ENCODE measurements around the gene EXOC4. TPM values are rescaled to one million over a fixed set of nuclear protein-coding genes. Genes with fewer than 3 reads are reported as not detected.

EXOC4 gene
- polyA plus RNA-seq, 3 donors from 2014 or later, result 24.2 to 50.1 (median 30.1) TPM

DNA sequence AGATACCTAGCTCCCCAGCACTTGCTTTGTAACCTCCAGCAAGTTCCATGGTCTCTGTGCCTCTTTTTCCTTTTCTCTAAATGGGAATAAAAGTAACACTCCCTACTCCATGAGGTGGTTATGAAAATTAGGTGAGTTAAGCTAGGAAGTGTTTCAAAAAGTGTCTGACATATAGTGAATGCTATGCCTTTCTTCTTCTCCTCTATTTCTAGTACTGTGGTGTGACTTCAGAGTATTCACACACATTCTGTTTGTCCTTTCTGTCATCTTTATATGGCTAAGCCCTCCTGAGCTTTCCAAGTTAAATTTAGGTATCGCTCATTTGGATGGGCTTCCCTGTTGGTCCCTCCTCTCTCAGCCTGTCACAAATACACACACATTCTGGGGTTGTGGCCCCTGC lies 229.7 kb downstream of the EXOC4 start:
- Mint-ChIP-seq H3K27ac (peak overlapping the region; percentile 86 to 95 (median 92)), H3K4me1 (peaks cover 80 to 87% of the 10 kb centered on the region in 2 donors), H3K27me3 (ENCODE audit: low read depth in 3 of 3) (peaks cover 4 to 11% (median 4%) of the 10 kb centered on the region in 3 donors), H3K9me3 (no peaks in the 10 kb centered on the region), H3K36me3 (peaks cover 0 to 4% (median 3%) of the 10 kb centered on the region in 3 donors), H3K4me3 (peak overlapping the region; percentile 74 to 89 (median 84))
- DNase-seq, result no peak

DNA sequence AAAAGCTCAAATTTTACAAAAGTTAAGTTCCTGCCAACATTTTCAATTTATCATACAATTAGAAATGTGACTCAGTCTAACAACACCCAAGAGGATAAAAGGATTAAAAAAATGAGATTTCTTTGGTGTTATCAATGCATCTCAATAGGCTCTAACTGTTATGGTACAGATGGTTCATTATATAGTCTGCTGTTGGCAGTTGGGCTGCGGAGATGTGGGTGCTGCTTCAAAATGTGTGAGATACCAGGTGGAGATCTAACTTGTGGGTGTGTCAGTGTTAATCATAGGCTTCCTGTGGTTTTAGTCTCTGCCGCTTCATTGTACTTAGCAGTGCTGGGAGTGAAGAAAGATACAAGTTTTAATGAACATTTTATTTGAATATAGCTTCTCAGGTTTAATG lies 231.2 kb downstream of the EXOC4 start:
- Mint-ChIP-seq H3K9me3 (no peaks in the 10 kb centered on the region), H3K36me3 (peaks cover 0 to 7% (median 3%) of the 10 kb centered on the region in 3 donors), H3K4me1 (peaks cover 65 to 72% of the 10 kb centered on the region in 2 donors), H3K4me3 (peak overlapping the region; percentile 74 to 89 (median 84)), H3K27me3 (ENCODE audit: low read depth in 3 of 3) (peaks cover 2 to 11% (median 4%) of the 10 kb centered on the region in 3 donors), H3K27ac (peak overlapping the region; percentile 77 to 95 (median 90))
- DNase-seq, result peak; percentile 76 to 81 (median 77)

DNA sequence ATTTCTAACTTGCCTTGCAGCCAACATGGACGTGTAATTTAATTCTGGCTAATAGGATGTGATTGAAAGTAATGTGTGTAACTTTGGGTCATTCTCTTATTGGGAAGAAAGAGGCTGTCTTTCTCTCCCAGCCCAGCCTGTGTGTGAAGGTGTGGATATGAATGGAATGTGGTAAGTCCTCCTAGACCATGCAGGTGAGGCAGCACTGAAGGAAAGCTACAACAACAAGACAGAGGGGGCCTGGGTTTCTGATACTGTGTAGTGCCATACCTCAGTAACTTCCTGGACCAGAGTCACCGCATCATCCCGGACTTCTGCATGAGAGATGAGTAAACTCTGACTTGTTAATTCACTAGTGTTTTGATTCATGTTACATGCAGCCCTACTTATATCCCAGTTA lies 237.0 kb downstream of the EXOC4 start:
- peaks cover 0 to 3% (median 0%) of the 10 kb centered on the region in 3 donors for H3K27me3 Mint-ChIP-seq (ENCODE audit: low read depth in 3 of 3)
- peaks cover 0 to 20% (median 3%) of the 10 kb centered on the region in 3 donors for H3K36me3 Mint-ChIP-seq
- H3K4me3 Mint-ChIP-seq, result no peak overlapping the region
- peak overlapping the region in 2 of 6 donors; percentile 2 to 37 for H3K27ac Mint-ChIP-seq
- peaks cover 35 to 48% of the 10 kb centered on the region in 2 donors for H3K4me1 Mint-ChIP-seq
- H3K9me3 Mint-ChIP-seq, result no peaks in the 10 kb centered on the region
- DNase-seq, result no peak

DNA sequence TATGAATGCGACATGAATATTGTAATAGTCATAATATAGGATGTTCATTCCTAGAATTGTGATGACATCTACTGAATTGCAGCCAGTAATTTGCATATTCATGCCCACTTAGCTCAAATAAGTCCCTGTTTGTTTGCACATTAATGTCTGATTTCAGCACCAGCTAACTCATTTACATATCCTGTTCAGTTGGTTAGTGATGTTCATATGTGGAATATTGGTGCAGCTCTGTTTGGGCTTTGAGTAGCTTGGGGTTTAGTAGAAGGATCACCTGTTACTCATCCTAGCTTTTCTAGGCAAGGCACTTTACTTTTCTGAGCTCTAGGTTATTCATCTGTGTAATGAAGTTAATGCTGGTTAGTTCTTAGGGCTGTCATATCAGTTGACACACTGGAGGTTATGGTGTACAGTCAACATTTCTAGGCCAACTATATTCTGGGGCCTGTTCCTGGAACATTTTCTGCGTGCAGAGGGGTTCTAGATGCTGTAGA lies 238.4 kb downstream of the EXOC4 start:
- H3K36me3 Mint-ChIP-seq, result peaks cover 4 to 18% (median 5%) of the 10 kb centered on the region in 3 donors
- DNase-seq, result no peak
- H3K4me1 Mint-ChIP-seq, result peaks cover 23 to 35% of the 10 kb centered on the region in 2 donors
- H3K9me3 Mint-ChIP-seq, result no peaks in the 10 kb centered on the region
- peak overlapping the region in 4 of 6 donors; percentile 0 to 46 (median 36) for H3K27ac Mint-ChIP-seq
- H3K27me3 Mint-ChIP-seq (ENCODE audit: low read depth in 3 of 3), result no peaks in the 10 kb centered on the region
- no peak overlapping the region for H3K4me3 Mint-ChIP-seq

DNA sequence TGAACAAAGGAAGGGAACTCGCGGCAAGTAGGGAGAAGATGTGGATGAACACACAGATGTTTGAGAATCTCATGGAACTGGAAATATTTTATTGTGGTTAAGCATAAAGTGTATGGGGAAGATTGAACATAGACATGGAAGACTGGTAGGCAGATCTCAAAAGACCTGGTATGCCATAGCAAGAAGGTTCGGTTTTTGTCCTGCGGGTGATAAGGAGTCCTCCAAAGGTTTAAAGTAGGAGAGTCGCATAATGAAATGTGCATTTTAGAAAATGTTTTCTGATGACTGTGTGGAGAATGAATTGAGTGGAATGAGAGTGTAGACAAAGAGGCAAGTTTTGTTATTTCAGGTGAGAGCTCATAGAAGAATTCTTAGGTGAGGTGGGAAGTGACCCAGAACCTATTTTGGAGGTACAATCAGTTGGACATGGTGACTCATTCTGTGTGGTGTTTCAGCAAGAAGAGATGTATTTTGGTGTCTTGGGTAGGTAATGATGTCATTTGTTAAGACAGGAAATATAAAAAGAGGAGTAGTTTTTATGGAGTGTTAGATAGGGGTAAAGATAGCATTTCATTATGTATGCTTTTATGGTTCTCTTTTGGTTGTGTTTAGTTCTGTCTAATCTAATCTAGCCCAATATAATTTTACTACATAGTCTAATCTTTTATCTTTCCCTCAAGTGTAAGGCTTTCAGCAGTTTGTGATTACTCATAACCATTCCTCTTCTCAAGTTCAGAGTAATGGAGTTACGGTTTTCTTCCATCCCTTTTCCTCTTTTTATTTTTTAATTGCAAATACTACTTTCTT lies 239.2 kb downstream of the EXOC4 start:
- H3K27me3 Mint-ChIP-seq (ENCODE audit: low read depth in 3 of 3), result no peaks in the 10 kb centered on the region
- no peak for DNase-seq
- no peaks in the 10 kb centered on the region for H3K9me3 Mint-ChIP-seq
- peaks cover 8 to 23% (median 12%) of the 10 kb centered on the region in 3 donors for H3K36me3 Mint-ChIP-seq
- peak overlapping the region; percentile 0 to 57 (median 23) for H3K27ac Mint-ChIP-seq
- H3K4me1 Mint-ChIP-seq, result peaks cover 23 to 38% of the 10 kb centered on the region in 2 donors
- no peak overlapping the region for H3K4me3 Mint-ChIP-seq

DNA sequence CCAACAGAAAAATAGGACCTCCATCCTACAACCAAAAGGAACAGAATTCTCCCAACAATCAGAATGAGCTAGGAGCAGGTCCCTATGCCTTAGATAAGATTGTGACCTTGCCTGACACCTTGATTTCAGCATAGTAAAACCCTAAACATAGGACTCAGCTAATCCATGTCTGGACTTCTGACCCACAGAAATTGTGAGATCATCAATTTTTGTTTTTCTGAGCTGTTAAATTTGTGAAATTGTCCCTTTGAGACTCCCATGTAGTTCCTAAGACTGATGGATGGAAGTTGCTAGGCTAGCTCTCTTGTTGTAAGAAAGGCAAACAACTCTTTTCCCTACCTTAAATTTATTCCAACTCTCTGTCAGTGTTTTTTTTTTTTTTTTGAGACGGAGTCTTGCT lies 244.2 kb downstream of the EXOC4 start:
- no peak overlapping the region for H3K4me3 Mint-ChIP-seq
- H3K9me3 Mint-ChIP-seq, result no peaks in the 10 kb centered on the region
- H3K27ac Mint-ChIP-seq, result peak overlapping the region in 1 of 6 donors; percentile 49
- H3K27me3 Mint-ChIP-seq (ENCODE audit: low read depth in 3 of 3), result no peaks in the 10 kb centered on the region
- no peak for DNase-seq
- H3K4me1 Mint-ChIP-seq, result peaks cover 13 to 27% of the 10 kb centered on the region in 2 donors
- H3K36me3 Mint-ChIP-seq, result peaks cover 8 to 15% (median 13%) of the 10 kb centered on the region in 3 donors

DNA sequence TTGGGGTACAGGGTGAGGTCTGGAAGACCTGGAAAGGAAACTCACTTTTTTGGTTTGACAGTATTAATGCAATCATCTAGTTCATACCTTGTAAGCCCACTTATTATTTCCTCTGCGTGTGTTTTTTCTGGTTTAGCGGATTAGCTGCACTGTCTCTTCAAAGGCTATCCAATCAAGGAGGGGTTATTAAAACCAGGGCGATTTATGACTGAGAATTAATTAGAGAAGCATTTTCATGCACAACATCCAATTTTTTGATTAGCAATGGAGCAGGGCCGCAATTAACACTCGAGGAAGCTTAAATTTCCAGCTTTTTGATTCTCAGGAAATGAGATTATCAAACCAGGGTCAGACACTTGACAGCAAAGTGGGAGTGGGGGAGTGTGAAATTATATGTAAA lies 248.9 kb downstream of the EXOC4 start:
- no peak for DNase-seq
- Mint-ChIP-seq H3K4me3 (no peak overlapping the region), H3K27me3 (ENCODE audit: low read depth in 3 of 3) (no peaks in the 10 kb centered on the region), H3K27ac (peak overlapping the region in 2 of 6 donors; percentile 14 to 42), H3K9me3 (no peaks in the 10 kb centered on the region), H3K36me3 (peaks cover 0 to 4% (median 4%) of the 10 kb centered on the region in 3 donors), H3K4me1 (peaks cover 10 to 21% of the 10 kb centered on the region in 2 donors)

DNA sequence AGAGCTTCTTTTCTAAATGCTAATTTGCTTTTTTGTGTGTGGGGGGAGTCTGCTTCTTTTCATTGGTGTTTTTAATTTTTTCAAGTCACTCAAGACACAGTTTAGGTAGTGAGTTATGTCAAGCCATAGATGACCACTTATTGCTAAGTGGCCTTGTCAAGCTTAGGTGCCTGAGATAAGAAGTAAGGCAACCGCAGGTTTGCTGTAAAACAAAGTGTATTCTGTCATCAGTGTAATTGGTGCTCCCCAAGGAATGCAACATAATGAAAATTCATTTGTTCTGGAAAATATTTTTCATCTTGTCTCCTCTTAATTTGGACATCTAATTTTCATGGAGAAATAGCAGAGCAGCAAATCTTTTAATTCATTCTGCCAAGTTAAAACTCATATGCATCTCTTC lies 249.6 kb downstream of the EXOC4 start:
- Mint-ChIP-seq H3K9me3 (no peaks in the 10 kb centered on the region), H3K4me1 (peaks cover 10 to 21% of the 10 kb centered on the region in 2 donors), H3K4me3 (no peak overlapping the region), H3K27me3 (ENCODE audit: low read depth in 3 of 3) (no peaks in the 10 kb centered on the region), H3K36me3 (peaks cover 0 to 4% (median 3%) of the 10 kb centered on the region in 3 donors), H3K27ac (no peak overlapping the region)
- no peak for DNase-seq

DNA sequence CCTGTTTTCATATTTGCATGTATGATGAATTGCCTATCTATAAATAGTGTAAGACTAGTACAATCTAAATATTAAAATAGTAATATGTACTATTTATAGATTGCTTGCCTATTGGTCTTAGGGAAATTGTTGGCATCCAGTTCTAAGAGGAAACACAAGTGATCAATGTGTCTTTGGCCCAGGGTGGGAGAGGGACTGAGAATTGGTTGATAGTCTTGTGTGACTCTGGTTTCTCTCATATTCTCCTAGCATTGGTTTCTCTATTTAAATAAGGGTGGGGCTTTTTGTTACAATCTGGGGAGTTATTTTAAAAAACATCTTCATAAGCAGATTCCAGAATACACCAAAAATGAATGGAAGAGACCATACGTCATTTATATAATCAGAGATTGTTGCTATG lies 250.1 kb downstream of the EXOC4 start:
- Mint-ChIP-seq H3K27ac (no peak overlapping the region), H3K9me3 (no peaks in the 10 kb centered on the region), H3K36me3 (peaks cover 0 to 4% (median 0%) of the 10 kb centered on the region in 3 donors), H3K4me1 (peaks cover 10 to 21% of the 10 kb centered on the region in 2 donors), H3K27me3 (ENCODE audit: low read depth in 3 of 3) (no peaks in the 10 kb centered on the region), H3K4me3 (no peak overlapping the region)
- no peak for DNase-seq

DNA sequence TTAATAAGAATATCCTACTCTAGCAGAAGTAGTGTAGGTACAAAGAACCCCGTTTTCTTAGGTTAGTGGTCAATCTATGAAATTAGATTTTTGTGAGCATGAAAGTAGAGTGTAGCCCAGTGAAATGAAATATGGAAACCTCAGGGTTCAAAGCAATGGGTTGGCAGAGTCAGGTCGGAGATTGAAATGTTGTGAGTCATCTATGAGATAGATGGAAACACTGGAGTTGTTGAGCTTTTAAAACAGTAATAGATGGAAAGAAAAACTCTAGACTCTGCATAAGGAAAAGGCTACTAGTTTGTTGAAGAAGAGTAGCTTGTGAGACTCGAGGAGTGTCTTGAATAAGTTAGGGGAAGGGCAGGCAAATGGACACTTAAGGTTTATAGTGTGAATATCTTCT lies 251.9 kb downstream of the EXOC4 start:
- Mint-ChIP-seq H3K27me3 (ENCODE audit: low read depth in 3 of 3) (no peaks in the 10 kb centered on the region), H3K27ac (peak overlapping the region in 1 of 6 donors; percentile 7), H3K4me3 (no peak overlapping the region), H3K36me3 (peaks cover 0 to 6% (median 0%) of the 10 kb centered on the region in 3 donors), H3K4me1 (peaks cover 10 to 21% of the 10 kb centered on the region in 2 donors), H3K9me3 (no peaks in the 10 kb centered on the region)
- no peak for DNase-seq

DNA sequence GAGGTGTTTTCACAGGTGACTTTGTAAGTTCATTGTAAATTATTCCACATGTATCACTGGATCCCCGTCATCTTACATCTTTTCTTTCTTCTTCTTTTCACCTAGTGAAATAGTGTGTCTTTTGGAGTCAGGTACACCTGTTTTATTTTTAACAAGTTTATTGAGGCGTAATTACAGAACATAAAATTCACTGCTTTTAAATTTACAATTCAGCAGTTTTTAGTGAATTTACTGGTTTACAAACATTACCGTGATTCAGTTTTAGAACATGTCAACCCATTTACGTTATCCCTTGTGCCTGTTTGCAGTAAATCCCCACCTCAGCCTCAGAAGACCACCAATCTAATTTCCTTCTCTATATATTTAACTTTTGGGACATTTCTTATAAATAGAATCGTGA lies 256.9 kb downstream of the EXOC4 start:
- peaks cover 4 to 24% (median 5%) of the 10 kb centered on the region in 3 donors for H3K36me3 Mint-ChIP-seq
- no peak overlapping the region for H3K27ac Mint-ChIP-seq
- peaks cover 0 to 1% (median 0%) of the 10 kb centered on the region in 3 donors for H3K27me3 Mint-ChIP-seq (ENCODE audit: low read depth in 3 of 3)
- no peak overlapping the region for H3K4me3 Mint-ChIP-seq
- H3K9me3 Mint-ChIP-seq, result no peaks in the 10 kb centered on the region
- no peak for DNase-seq
- peaks cover 0 to 12% of the 10 kb centered on the region in 2 donors for H3K4me1 Mint-ChIP-seq

DNA sequence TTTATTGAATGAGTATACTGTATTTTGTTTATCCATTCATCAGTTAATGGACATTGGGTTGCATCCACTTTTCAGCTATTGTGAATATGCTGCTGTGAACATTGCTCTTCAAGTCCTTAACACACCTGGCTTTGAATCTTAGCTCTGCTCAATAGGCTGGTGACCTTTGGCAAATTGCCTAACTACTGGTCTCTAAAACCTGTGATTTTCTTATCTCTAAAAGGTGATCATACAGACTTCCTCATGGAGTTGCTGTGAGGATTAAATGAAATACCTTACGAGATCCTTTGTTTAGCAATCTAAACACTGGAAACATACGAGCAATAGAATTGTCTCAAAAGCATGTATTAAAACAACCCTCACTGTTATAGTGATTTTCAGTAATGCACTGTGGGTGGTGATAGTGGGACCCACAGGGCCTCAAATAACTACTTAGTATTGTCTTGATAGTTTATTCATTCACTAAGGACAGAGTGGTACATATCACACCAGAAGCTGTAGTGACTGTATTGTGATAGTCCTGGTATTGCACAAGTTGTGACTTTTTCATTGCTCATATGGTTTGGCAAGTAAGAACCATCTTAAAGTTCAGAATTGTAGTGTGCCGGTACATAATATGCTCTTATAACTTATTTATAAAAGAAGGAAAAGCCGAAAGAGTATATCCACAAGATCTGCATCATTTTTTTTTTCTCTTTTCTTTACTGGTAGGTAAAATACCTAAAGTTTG lies 257.6 kb downstream of the EXOC4 start:
- H3K36me3 Mint-ChIP-seq, result peaks cover 4 to 24% (median 5%) of the 10 kb centered on the region in 3 donors

DNA sequence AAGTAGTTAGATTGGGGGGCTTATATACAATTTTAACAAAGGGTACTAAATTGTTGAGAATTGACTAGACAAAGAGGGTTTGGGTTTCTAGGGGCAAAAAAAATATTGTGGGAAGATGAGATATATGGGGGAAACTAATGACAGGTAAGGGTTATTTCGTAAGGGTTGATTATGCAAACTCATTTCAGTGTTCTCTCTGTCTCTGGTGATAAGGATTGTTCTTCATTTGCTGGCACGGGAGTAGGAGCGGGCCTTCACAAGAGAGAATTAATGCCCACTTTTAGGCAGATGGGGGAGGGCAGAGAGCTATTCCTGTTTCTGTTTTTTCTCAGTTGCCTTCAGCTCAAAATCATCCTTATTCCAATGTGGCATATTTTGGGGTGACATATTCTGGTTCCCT lies 258.4 kb downstream of the EXOC4 start:
- Mint-ChIP-seq H3K36me3 (peaks cover 4 to 24% (median 5%) of the 10 kb centered on the region in 3 donors), H3K4me3 (no peak overlapping the region), H3K4me1 (peaks cover under 1 to 15% of the 10 kb centered on the region in 2 donors), H3K27ac (no peak overlapping the region), H3K9me3 (no peaks in the 10 kb centered on the region), H3K27me3 (ENCODE audit: low read depth in 3 of 3) (peaks cover 0 to 1% (median 0%) of the 10 kb centered on the region in 3 donors)
- no peak for DNase-seq

More for the DNA sequence above, 257.6 kb downstream of the EXOC4 start:
- peaks cover 0 to 12% of the 10 kb centered on the region in 2 donors for H3K4me1 Mint-ChIP-seq
- peak overlapping the region in 1 of 6 donors; percentile 57 for H3K27ac Mint-ChIP-seq
- DNase-seq, result no peak
- no peak overlapping the region for H3K4me3 Mint-ChIP-seq
- no peaks in the 10 kb centered on the region for H3K9me3 Mint-ChIP-seq
- peaks cover 0 to 1% (median 0%) of the 10 kb centered on the region in 3 donors for H3K27me3 Mint-ChIP-seq (ENCODE audit: low read depth in 3 of 3)

All from immature natural killer cell (primary cell).